AG04450 (cell line): ENCODE results near the gene MLN. TPM values are rescaled to one million over a fixed set of nuclear protein-coding genes. Genes with fewer than 3 reads are reported as not detected.

Experiments
- CTCF ChIA-PET: fragments of 300-600, 350-600 bp; formaldehyde crosslinking; extraction: SDS; loops from one replicate; lab custom pipeline; 2022; ENCODE audit warnings: antibody characterized with exemption, inconsistent platforms; lab: Charles Lee
- POLR2A ChIA-PET: fragments of 350-600 bp; formaldehyde crosslinking; extraction: SDS; loops from one replicate; lab custom pipeline; 2021; ENCODE audit warnings: antibody characterized with exemption, inconsistent platforms; lab: Yijun Ruan, JAX
- DNase-seq: peaks from one replicate; pipeline ENCODE4 v3.0.0-alpha.2; 2011; ENCODE audit warnings: low read depth, low spot score
- H3K27ac ChIP-seq: one replicate; pipeline ENCODE4 v1.5.1; 2012; ENCODE audit warnings: low read depth, low read length, control low read depth
- H3K27me3 ChIP-seq: one replicate; pipeline ENCODE4 v1.6.0; 2012; ENCODE audit warnings: low read length; ENCODE audit not compliant: control insufficient read depth, insufficient read depth
- H3K4me3 ChIP-seq: 2 replicates; pipeline ENCODE4 v1.5.1; 2011; ENCODE audit warnings: mild to moderate bottlenecking, low read depth, low read length, control low read depth
- H3K9me3 ChIP-seq: 2 replicates; pipeline ENCODE4 v1.5.1; 2012; ENCODE audit warnings: low read length; ENCODE audit not compliant: control insufficient read depth, insufficient read depth
- CTCF ChIP-seq: IDR thresholded peaks from 2 replicates; pipeline ENCODE4 v1.5.1; 2011; ENCODE audit warnings: low read depth, low read length, control low read depth, inconsistent platforms
- polyA plus RNA-seq: library from polyadenylated mRNA; depleted of rRNA; stranded (reverse); fragments of >200 nt; gene quantifications from 2 replicates; pipeline ENCODE4 v1.2.3, GENCODE V29; 2011; rRNA removed

Gene MLN
- polyA plus RNA-seq, 1 experiment, result not detected

DNA sequence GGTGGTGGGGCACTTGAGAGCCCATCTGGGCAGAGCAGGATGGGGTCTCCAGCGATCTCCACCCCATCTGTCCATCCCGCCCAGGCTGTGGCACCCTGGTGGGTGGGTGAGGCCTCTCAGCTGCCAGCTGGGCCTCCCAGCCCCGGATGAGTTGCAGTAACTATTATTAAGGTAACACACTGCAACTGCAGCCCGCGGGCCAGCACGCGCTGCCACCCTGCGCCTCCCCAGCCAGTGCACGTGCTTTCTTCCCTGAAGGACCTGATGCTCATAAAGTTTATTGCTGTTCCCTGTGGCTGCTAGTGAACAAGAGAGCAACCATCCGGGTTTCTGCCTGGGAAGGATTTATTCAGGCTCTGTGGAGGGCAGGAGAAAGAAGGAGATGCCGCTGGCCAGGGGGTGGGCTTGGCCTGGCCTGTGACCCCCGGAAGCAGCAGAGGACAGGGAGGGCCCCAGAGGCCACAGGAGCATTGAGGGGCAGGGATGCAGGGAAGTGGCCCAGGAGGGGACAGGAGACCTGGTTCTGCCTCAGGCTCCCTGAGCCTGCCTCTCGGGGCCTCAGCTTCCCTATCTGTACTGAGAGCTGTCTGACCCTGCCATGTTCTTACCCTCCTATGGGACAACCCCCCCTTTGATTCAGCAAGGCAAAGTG lies 58.8 kb downstream of the MLN start:
- CTCF ChIA-PET, result interaction anchor here (0.6 to 5.2 kb wide), 27 partner anchors 7 to 1186 kb away, joined by 3 to 62 read pairs (median 5); partner anchors contain the start of gene UQCC2
- Histone ChIP-seq H3K4me3 (no peak overlapping the region), H3K9me3 (no peaks in the 10 kb centered on the region), H3K27ac (peak overlapping the region; percentile 21), H3K27me3 (peaks cover 22% of the 10 kb centered on the region)
- TF ChIP-seq CTCF, result no peak
- DNase-seq, result no peak
- POLR2A ChIA-PET, result interaction anchor here (1.3 to 1.8 kb wide), 2 partner anchors 25 to 26 kb away, joined by 3 to 9 read pairs; no protein-coding TSS in a partner anchor

Other genes with a start within 250 kb of the MLN start
- 13.0 and 16.3 TPM in 2 replicates for gene BAK1, start 223.7 kb downstream of the MLN start, polyA plus RNA-seq
- gene ITPR3, start 182.7 kb downstream of the MLN start, polyA plus RNA-seq, result 4.4 and 4.8 TPM in 2 replicates
- 67.9 and 84.1 TPM in 2 replicates for gene UQCC2, start 92.3 kb downstream of the MLN start, polyA plus RNA-seq
- gene IP6K3, start 57.1 kb downstream of the MLN start, polyA plus RNA-seq, result 1.1 and 1.6 TPM in 2 replicates
- 47.4 and 53.9 TPM in 2 replicates for gene LEMD2, start 14.9 kb downstream of the MLN start, polyA plus RNA-seq